Esophagus muscularis mucosa (tissue), 4 donors: Measurements from ENCODE around the gene GRK5. TPM values are rescaled to one million over a fixed set of nuclear protein-coding genes. Genes with fewer than 3 reads are reported as not detected.
A peak's percentile ranks its signal among the peaks of the same experiment; 100 is the strongest.

ENCODE experiments used
- DNase-seq: peaks from one replicate; pipeline ENCODE4 v3.0.0-alpha.2; 2017; ENCODE audit errors: extremely low spot score
- H3K27ac ChIP-seq, 4 donors: fragments of 200-600 bp; sonication (generic); replicated peaks in 1 of 4; 1 replicate in 3 of 4; 2 replicates in 1 of 4; pipeline ENCODE4 v1.5.1; 2016 to 2019; ENCODE audit warnings: mild to moderate bottlenecking in 1 of 4
- H3K27me3 ChIP-seq, 4 donors: fragments of 200-600 bp; sonication (generic); one replicate each; pipeline versions ENCODE4 v1.5.1 to v1.6.0; 2016 to 2019
- H3K36me3 ChIP-seq, 4 donors: fragments of 200-600 bp; sonication (generic); one replicate each; pipeline ENCODE4 v1.5.1; 2016 to 2019
- H3K4me1 ChIP-seq, 4 donors: fragments of 200-600 bp; sonication (generic); one replicate each; pipeline ENCODE4 v1.5.1; 2016 to 2019
- H3K4me3 ChIP-seq, 4 donors: fragments of 200-600 bp; sonication (generic); 1 replicate in 2 of 4; 2 replicates in 2 of 4; pipeline ENCODE4 v1.5.1; 2016 to 2019; ENCODE audit warnings: mild to moderate bottlenecking in 4 of 4, moderate library complexity in 1 of 4
- H3K9me3 ChIP-seq, 4 donors: fragments of 200-600 bp; sonication (generic); 1 replicate in 3 of 4; 2 replicates in 1 of 4; pipeline ENCODE4 v1.5.1; 2016 to 2019
- CTCF ChIP-seq, 3 experiments: fragments of 200-600 bp in 2 of 3; fragments of 450-650 bp in 1 of 3; sonication (generic) in 2 of 3; IDR thresholded peaks; one replicate each; pipeline ENCODE4 v1.5.1; 2017 to 2019; ENCODE audit warnings: antibody characterized with exemption in 3 of 3, mild to moderate bottlenecking in 2 of 3, moderate library complexity in 1 of 3
- EP300 ChIP-seq: sonication (generic); formaldehyde crosslinking; IDR thresholded peaks from one replicate; pipeline ENCODE4 v1.6.1; 2017; ENCODE audit warnings: antibody characterized with exemption
- POLR2A ChIP-seq: fragments of 450-650 bp; IDR thresholded peaks from one replicate; pipeline ENCODE4 v1.6.1; 2017; ENCODE audit warnings: antibody characterized with exemption, moderate library complexity, mild to moderate bottlenecking, low read depth
- POLR2AphosphoS5 ChIP-seq, 2 donors: sonication (generic); formaldehyde crosslinking; IDR thresholded peaks; one replicate each; pipeline ENCODE4 v1.6.1; 2017; ENCODE audit warnings: antibody characterized with exemption in 2 of 2
- whole genome bisulfite sequencing: methylation state at CpG from one replicate; pipeline ENCODE4 v1.1.5; 2018; 5-methylcytosine and 5-hydroxymethylcytosine counted together
- intact Hi-C: fragments of 100-400 bp; cut with DNase I; formaldehyde crosslinking; loops from one replicate; pipeline ENCODE4 v1.15.1; 2023
- total RNA-seq, 4 donors: library from RNA; depleted of rRNA; stranded (reverse); fragments of >200 nt; gene quantifications; one replicate each; pipeline versions ENCODE4 v1.1.0 to v1.2.1, GENCODE V29; 2016

GRK5 gene
- total RNA-seq, 4 donors from 2014 or later, result 39.6 to 64.4 (median 50.7) TPM

- Histone ChIP-seq H3K27ac (peak overlapping the region; percentile 68 to 74 (median 70)), H3K36me3 (no peaks in the 10 kb centered on the region), H3K4me1 (peaks cover 69 to 99% (median 98%) of the 10 kb centered on the region in 4 donors), H3K27me3 (no peaks in the 10 kb centered on the region), H3K9me3 (peaks cover 0 to 3% (median 0%) of the 10 kb centered on the region in 4 donors), H3K4me3 (no peak overlapping the region)
- WGBS, result 76% methylated on average over 12 of the region's 12 CpGs
- intact Hi-C loops, result no loop called here
- TF ChIP-seq CTCF (IDR thresholded peaks at IDR 0.05) (no peak), EP300 (no peak), POLR2AphosphoS5 (IDR thresholded peaks at IDR 0.05) (no peak), POLR2A (no peak)
- no peak for DNase-seq
These were observed 95.4 kb downstream of the GRK5 start for GRCh38 chr10:119302591-119303253.

DNA sequence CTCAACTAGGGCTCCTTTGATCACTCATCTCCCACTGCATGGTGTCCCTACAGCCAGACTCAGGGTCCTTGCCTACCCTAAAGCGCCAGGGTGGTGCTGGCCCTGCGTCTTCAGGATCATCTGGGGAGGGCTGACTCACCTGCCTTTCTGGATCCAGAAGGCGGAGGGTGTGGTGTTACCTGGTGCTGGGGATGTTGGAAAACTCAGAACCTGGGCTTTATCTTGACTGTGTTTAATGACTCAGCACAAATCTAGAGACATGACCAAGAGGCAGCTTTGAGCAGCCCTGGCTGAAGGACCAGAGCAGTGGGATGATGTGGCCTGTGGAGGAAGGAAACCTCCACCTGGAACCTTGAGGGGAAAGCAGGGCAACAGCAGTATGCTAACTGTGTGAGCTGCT, 96.5 kb downstream of the GRK5 start:
- 90% methylated on average over 2 of the region's 3 CpGs for WGBS
- TF ChIP-seq CTCF (IDR thresholded peaks at IDR 0.05) (no peak), POLR2A (no peak), EP300 (no peak), POLR2AphosphoS5 (IDR thresholded peaks at IDR 0.05) (no peak)
- intact Hi-C loops, result no loop called here
- Histone ChIP-seq H3K9me3 (no peaks in the 10 kb centered on the region), H3K36me3 (no peaks in the 10 kb centered on the region), H3K27me3 (no peaks in the 10 kb centered on the region), H3K27ac (peak overlapping the region; percentile 21 to 71 (median 68)), H3K4me3 (no peak overlapping the region), H3K4me1 (peaks cover 75 to 100% (median 97%) of the 10 kb centered on the region in 4 donors)
- no peak for DNase-seq

DNA sequence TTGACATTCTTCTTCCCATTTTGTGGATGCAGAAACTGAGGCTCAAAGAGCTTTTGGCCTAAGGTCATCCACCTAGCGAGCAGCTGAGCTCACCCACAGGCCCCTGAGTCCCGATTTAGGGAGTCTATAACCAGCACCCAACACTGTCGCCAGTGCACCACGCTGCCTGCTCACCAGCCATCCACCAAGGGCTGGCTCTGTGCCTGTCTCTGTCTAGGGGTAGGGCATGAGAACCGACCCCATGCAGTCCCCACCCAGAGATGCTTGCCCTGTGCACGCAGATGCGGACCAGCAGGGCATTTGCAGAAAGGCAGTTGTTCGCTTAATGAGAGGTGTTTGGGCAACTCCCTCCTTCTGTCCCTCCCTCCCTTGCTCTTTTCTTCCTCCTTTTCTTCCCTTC, 97.2 kb downstream of the GRK5 start:
- TF ChIP-seq POLR2A (no peak), CTCF (IDR thresholded peaks at IDR 0.05) (no peak)
- Histone ChIP-seq H3K9me3 (no peaks in the 10 kb centered on the region), H3K4me1 (peaks cover 72 to 100% (median 97%) of the 10 kb centered on the region in 4 donors), H3K36me3 (no peaks in the 10 kb centered on the region), H3K27ac (peak overlapping the region in 3 of 4 donors; percentile 82 to 84 (median 84)), H3K27me3 (no peaks in the 10 kb centered on the region), H3K4me3 (no peak overlapping the region)
- no peak for DNase-seq
- intact Hi-C loops, result no loop called here
- WGBS, result 90% methylated on average over 8 of the region's 8 CpGs

DNA sequence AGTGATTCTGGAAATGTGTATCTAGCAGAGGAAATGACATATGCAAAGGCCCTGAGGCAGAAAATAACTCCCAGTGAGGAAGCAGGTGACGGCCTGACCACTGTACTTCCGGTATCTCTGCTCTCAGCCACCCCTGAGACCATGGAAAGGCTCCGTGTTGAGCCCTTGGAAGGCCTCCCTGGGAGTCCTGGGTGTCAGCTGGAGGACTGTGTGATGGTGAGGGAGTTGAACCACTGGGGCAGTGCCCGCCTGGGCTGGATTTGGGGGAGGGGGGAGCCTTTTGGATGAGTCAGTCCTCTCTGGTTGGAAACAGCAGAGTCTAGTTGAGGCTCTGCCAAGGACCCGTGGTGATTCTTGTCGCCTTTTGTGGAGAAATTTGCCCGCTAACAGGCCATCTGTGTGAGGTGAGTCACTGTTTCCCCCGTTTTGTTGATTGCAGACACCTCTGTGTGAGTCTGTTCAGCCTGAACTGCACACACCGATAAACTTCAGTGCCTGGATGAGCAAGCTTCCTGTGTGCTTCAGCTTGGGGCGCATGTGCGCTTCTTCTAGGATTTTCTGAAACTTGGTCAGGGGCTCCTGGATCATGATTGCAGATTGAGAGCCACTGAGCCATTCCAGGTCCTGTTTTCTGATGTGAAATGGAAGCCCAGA, 98.6 kb downstream of the GRK5 start:
- H3K4me3 ChIP-seq, result no peak overlapping the region
- no peaks in the 10 kb centered on the region for H3K9me3 ChIP-seq
- no peak for TF ChIP-seq EP300
- peak; percentile 88 to 90 for TF ChIP-seq POLR2AphosphoS5 (IDR thresholded peaks at IDR 0.05)
- no peaks in the 10 kb centered on the region for H3K36me3 ChIP-seq
- 14% methylated on average over 5 of the region's 11 CpGs for WGBS
- peaks cover 65 to 100% (median 96%) of the 10 kb centered on the region in 4 donors for H3K4me1 ChIP-seq
- intact Hi-C loops, result loop anchor here (5.0 kb wide), 1 partner anchor 99 kb away; the partner anchor contains the start of gene GRK5
- DNase-seq, result peak; percentile 96
- peak overlapping the region; percentile 82 to 84 (median 84) for H3K27ac ChIP-seq
- no peaks in the 10 kb centered on the region for H3K27me3 ChIP-seq

DNA sequence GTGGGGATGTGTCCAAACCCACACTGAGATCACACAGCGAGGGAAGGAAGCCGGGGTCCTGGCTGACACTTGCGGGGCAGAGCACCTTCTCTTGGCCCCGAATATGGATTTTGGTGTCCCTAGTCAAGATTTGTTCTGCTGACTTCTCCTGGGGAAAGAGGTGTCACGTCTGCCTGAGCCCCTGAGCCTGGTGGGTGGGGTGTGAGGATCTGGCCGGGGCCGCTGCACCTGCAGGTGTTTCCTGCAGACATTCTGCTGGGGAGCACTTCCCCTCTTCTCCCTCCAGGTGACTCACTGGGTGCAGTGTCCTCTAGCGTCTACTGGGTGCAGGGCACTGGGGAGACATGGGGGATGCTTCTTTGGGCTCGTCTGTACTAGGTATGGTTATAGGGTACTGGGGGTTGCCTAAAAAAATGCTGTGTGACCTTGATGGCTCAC, 99.2 kb downstream of the GRK5 start:
- Histone ChIP-seq H3K27me3 (no peaks in the 10 kb centered on the region), H3K4me1 (peaks cover 62 to 100% (median 96%) of the 10 kb centered on the region in 4 donors), H3K27ac (peak overlapping the region; percentile 82 to 84 (median 84)), H3K36me3 (no peaks in the 10 kb centered on the region), H3K4me3 (no peak overlapping the region), H3K9me3 (no peaks in the 10 kb centered on the region)
- intact Hi-C loops, result loop anchor here (5.0 kb wide), 1 partner anchor 99 kb away; the partner anchor contains the start of gene GRK5
- 42% methylated on average over 9 of the region's 9 CpGs for whole genome bisulfite sequencing
- peak; percentile 29 to 42 (median 41) for TF ChIP-seq CTCF (IDR thresholded peaks at IDR 0.05)
- no peak for TF ChIP-seq EP300
- DNase-seq, result no peak
